Urinary bladder (tissue), 4 donors: ENCODE measurements around the gene EXO1. TPM values are rescaled to one million over a fixed set of nuclear protein-coding genes. Genes with fewer than 3 reads are reported as not detected.

ENCODE experiments used
- DNase-seq: peaks from one replicate; pipeline ENCODE4 v3.0.0-alpha.2; 2015; ENCODE audit errors: extremely low spot score
- H3K27ac ChIP-seq: one replicate; pipeline ENCODE4 v1.5.1; 2013; ENCODE audit warnings: low read depth, mild to moderate bottlenecking, moderate library complexity
- H3K36me3 ChIP-seq: one replicate; pipeline ENCODE4 v1.6.1; 2013; ENCODE audit warnings: mild to moderate bottlenecking, moderate library complexity; ENCODE audit not compliant: insufficient read depth
- H3K4me1 ChIP-seq: one replicate; pipeline ENCODE4 v1.6.1; 2013; ENCODE audit warnings: mild to moderate bottlenecking, moderate library complexity; ENCODE audit not compliant: insufficient read depth
- H3K4me3 ChIP-seq: one replicate; pipeline ENCODE4 v1.5.1; 2013; ENCODE audit warnings: low read depth, low read length
- WGBS: extraction: QIAGEN DNeasy Blood & Tissue Kit; methylation state at CpG from one replicate; pipeline ENCODE4 v1.1.7; 2013; 5-methylcytosine and 5-hydroxymethylcytosine counted together
- polyA plus RNA-seq: library from polyadenylated mRNA; stranded (reverse); fragments of 200-250 nt; gene quantifications from one replicate; pipeline ENCODE4 v1.2.3, GENCODE V29; 2013
- total RNA-seq: library from RNA; depleted of rRNA; stranded (reverse); fragments of >200 nt; gene quantifications from one replicate; pipeline ENCODE4 v1.2.3, GENCODE V29; 2014
- donor health status: healthy with polysubstance abuse.
- donor health status: healthy.

Gene EXO1
- total and polyA plus RNA-seq, 2 donors: 0.13 to 7.9 TPM

- WGBS: 94% methylated on average over 6 of the region's 6 CpGs
Measured at GRCh38 chr1:241881440-241881839, 33.4 kb downstream of the EXO1 start.

GRCh38 chr1:241883159-241883558 lies 35.2 kb downstream of the EXO1 start:
- H3K36me3 ChIP-seq: no peaks in the 10 kb centered on the region
- 96% methylated on average over 1 of the region's 1 CpG for WGBS
- no peak overlapping the region for H3K27ac ChIP-seq
- no peak for DNase-seq
- H3K4me1 ChIP-seq: no peaks in the 10 kb centered on the region
- H3K4me3 ChIP-seq: no peak overlapping the region

More at GRCh38 chr1:241881440-241881839, 33.4 kb downstream of the EXO1 start:
- DNase-seq: no peak
- Histone ChIP-seq H3K36me3 (no peaks in the 10 kb centered on the region), H3K27ac (no peak overlapping the region), H3K4me3 (no peak overlapping the region), H3K4me1 (no peaks in the 10 kb centered on the region)

DNA sequence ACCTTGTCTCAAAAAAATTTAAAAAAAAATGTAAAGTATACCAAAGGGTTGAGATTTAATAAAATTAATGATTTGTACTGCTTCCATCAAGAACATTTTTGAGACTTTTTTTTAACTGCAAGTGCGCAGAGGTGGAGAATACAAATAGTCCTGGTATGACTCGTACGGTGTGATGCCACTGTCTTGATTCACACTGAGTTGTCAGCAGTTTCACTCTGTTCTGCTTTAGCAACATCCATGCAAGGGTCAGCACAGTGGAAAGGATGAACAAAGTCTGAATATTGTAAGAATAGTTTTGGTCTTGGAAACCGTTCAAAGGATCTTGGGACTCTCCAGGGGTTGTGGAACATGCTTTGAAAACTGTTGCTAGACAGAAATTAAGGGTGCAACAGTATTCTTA lies 40.2 kb downstream of the EXO1 start:
- DNase-seq: no peak
- Histone ChIP-seq H3K4me3 (no peak overlapping the region), H3K27ac (no peak overlapping the region), H3K36me3 (no peaks in the 10 kb centered on the region), H3K4me1 (no peaks in the 10 kb centered on the region)
- WGBS: 89% methylated on average over 4 of the region's 4 CpGs

- H3K4me3 ChIP-seq: no peak overlapping the region
- WGBS: 92% methylated on average over 3 of the region's 3 CpGs
- H3K27ac ChIP-seq: no peak overlapping the region
- no peaks in the 10 kb centered on the region for H3K4me1 ChIP-seq
- no peak for DNase-seq
- no peaks in the 10 kb centered on the region for H3K36me3 ChIP-seq
Measured at GRCh38 chr1:241891296-241891695, 43.3 kb downstream of the EXO1 start.

DNA sequence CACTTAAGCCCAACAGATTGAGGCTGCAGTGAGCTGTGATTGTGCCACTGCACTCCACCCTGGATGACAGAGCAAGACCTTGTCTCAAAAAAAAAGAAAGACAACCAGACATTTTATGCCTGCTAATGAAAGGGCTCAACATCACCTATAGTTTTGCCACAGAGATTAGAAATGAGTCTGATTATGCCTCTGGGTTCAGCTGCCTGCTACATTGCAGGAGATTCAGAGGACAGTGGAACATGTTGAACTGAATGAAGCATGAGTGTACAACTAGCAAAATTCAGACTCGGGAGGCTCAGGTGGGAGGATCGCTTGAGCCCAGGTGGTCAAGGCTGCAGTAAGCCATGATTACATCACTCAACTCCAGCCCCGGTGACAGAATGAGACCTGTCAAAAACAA lies 46.0 kb downstream of the EXO1 start:
- no peak for DNase-seq
- Histone ChIP-seq H3K4me1 (no peaks in the 10 kb centered on the region), H3K27ac (no peak overlapping the region), H3K4me3 (no peak overlapping the region), H3K36me3 (no peaks in the 10 kb centered on the region)
- 78% methylated on average over 3 of the region's 3 CpGs for WGBS

- no peaks in the 10 kb centered on the region for H3K36me3 ChIP-seq
- DNase-seq: no peak
- H3K4me1 ChIP-seq: no peaks in the 10 kb centered on the region
- 82% methylated on average over 2 of the region's 2 CpGs for WGBS
- H3K4me3 ChIP-seq: no peak overlapping the region
- no peak overlapping the region for H3K27ac ChIP-seq
Measured at GRCh38 chr1:241895013-241895412, 47.0 kb downstream of the EXO1 start.

- no peaks in the 10 kb centered on the region for H3K36me3 ChIP-seq
- no peak for DNase-seq
- H3K27ac ChIP-seq: no peak overlapping the region
- no peaks in the 10 kb centered on the region for H3K4me1 ChIP-seq
- no peak overlapping the region for H3K4me3 ChIP-seq
Measured at GRCh38 chr1:241896670-241896962, 48.6 kb downstream of the EXO1 start.

- H3K27ac ChIP-seq: no peak overlapping the region
- no peaks in the 10 kb centered on the region for H3K4me1 ChIP-seq
- no peak overlapping the region for H3K4me3 ChIP-seq
- no peak for DNase-seq
- H3K36me3 ChIP-seq: no peaks in the 10 kb centered on the region
- WGBS: 90% methylated on average over 5 of the region's 5 CpGs
Measured at GRCh38 chr1:241899210-241899609, 51.2 kb downstream of the EXO1 start.

- H3K36me3 ChIP-seq: no peaks in the 10 kb centered on the region
- no peak overlapping the region for H3K27ac ChIP-seq
- H3K4me1 ChIP-seq: no peaks in the 10 kb centered on the region
- DNase-seq: no peak
- no peak overlapping the region for H3K4me3 ChIP-seq
Measured at GRCh38 chr1:241900381-241900780, 52.4 kb downstream of the EXO1 start.

DNA sequence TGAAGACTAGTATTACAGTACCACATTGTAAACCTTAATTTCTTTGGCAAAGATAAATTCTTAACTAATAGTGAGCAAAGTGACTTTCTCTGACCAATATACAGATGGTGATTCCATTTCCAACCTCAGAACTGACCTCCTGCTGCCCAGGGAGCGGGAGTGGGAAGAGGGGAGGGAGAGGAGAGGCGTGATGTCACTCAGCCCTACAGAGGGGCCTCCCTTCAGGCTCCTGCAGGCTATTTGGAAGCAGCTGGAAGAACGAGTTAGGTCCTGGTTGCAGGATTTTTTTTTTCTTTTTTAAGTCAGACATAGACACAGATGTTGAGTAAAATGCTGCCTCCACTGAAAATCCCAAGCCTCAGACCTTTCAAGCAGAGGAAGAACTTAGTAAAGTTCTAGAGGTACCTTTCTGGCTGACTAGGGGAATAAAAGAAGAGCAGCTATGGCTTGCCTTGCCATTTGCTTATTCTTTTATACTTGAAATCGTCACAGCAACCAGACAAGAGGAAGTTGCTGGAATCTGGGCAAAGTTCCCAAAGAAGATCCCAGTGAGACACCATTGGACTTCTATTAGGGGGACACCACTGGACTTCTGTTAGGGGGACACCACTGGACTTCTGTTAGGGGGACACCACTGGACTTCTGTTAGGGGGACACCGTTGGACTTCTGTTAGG lies 54.5 kb downstream of the EXO1 start:
- Histone ChIP-seq H3K4me1 (no peaks in the 10 kb centered on the region), H3K27ac (no peak overlapping the region), H3K36me3 (no peaks in the 10 kb centered on the region), H3K4me3 (no peak overlapping the region)
- no peak for DNase-seq
- 53% methylated on average over 5 of the region's 5 CpGs for WGBS

GRCh38 chr1:241916196-241916595 lies 68.2 kb downstream of the EXO1 start:
- Histone ChIP-seq H3K27ac (no peak overlapping the region), H3K4me1 (no peaks in the 10 kb centered on the region), H3K4me3 (no peak overlapping the region), H3K36me3 (no peaks in the 10 kb centered on the region)
- WGBS: 89% methylated on average over 7 of the region's 7 CpGs
- DNase-seq: no peak

GRCh38 chr1:241917487-241917886 lies 69.5 kb downstream of the EXO1 start:
- no peak for DNase-seq
- Histone ChIP-seq H3K36me3 (no peaks in the 10 kb centered on the region), H3K4me1 (no peaks in the 10 kb centered on the region), H3K4me3 (no peak overlapping the region), H3K27ac (no peak overlapping the region)
- WGBS: 94% methylated on average over 12 of the region's 12 CpGs

- Histone ChIP-seq H3K27ac (no peak overlapping the region), H3K36me3 (no peaks in the 10 kb centered on the region), H3K4me1 (no peaks in the 10 kb centered on the region), H3K4me3 (no peak overlapping the region)
- 59% methylated on average over 5 of the region's 5 CpGs for WGBS
- no peak for DNase-seq
Measured at GRCh38 chr1:241918879-241919278, 70.9 kb downstream of the EXO1 start.

DNA sequence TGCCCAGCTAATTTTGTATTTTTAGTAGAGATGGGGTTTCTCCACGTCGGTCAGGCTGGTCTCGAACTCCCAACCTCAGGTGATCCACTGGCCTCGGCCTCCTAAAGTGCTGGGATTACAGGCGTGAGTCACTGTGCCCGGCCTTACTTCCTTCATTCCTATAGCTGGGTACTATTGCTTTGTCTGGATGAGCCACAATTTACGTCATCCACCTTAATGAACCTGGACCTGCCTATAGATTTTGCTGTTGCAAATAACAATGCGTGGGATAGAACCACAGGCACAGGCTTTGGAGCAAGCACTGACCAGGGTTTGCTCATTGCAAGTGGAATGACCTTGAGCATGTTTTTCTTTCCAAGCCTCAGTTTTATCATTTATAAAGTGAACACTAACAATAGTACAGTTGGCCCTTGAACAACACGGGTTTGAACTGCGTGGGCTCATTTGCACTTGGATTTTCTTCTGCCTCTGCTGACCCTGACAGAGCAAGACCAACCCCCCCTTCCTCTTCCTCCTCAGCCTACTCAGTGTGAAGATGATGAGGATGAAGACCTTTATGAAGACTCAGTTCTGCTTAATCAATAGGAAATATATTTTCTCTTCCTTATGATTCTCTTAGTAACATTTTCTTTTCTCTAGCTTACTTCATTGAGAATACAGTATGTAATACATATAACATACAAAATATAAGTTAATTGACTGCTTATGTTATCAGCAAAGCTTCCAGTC lies 76.2 kb downstream of the EXO1 start:
- Histone ChIP-seq H3K27ac (no peak overlapping the region), H3K4me3 (no peak overlapping the region), H3K4me1 (no peaks in the 10 kb centered on the region), H3K36me3 (no peaks in the 10 kb centered on the region)
- WGBS: 88% methylated on average over 10 of the region's 10 CpGs
- no peak for DNase-seq
